ENCODE results near the gene CCN5. TPM values are rescaled to one million over a fixed set of nuclear protein-coding genes. Genes with fewer than 3 reads are reported as not detected.
"Not testable (repeated sequence)": the region's sequence is repeated elsewhere in the genome, so short reads cannot be mapped to it uniquely, and the experiment has no call there.

CCN5 gene
- 0.91 and 2.0 TPM in 2 replicates for polyA plus RNA-seq (2011; rRNA removed)
- polyA minus RNA-seq (2011; rRNA and poly(A)+ RNA removed), result 0.14 and 0.21 TPM in 2 replicates

- no peak for DNase-seq (ENCODE audit: low read depth)
- Histone ChIP-seq H3K27me3 (ENCODE audit: control insufficient read depth, insufficient read depth, low read length) (no peaks in the 10 kb centered on the region), H3K4me3 (ENCODE audit: low read depth, low read length) (no peak within 1 kb of the TSS), H3K36me3 (ENCODE audit: control insufficient read depth, insufficient read depth, low read length) (no peaks in the 10 kb centered on the region)
- ChIA-PET POLR2A (no interaction called here), CTCF (interaction anchor here (0.9 to 1.4 kb wide), 6 partner anchors 9 to 32 kb away, joined by 3 to 4 read pairs (median 3); no protein-coding TSS in a partner anchor)
- TF ChIP-seq CTCF (IDR thresholded peaks at IDR 0.05; ENCODE audit: insufficient read depth, low read depth, low read length), result no peak
These were observed at the start of gene CCN5 for GRCh38 chr20:44714701-44715498. Gene CCN5, plus strand, starts transcription at chr20:44715369. Its CDS starts 22 bp downstream, at chr20:44715391.

GRCh38 chr20:44666066-44666465 is 49.1 kb upstream of the CCN5 start:
- Histone ChIP-seq H3K27me3 (ENCODE audit: control insufficient read depth, insufficient read depth, low read length) (no peaks in the 10 kb centered on the region; the same call in 1 of the 2 replicates), H3K36me3 (ENCODE audit: control insufficient read depth, insufficient read depth, low read length) (no peaks in the 10 kb centered on the region), H3K4me3 (ENCODE audit: low read depth, low read length) (no peak overlapping the region)
- no peak for DNase-seq (ENCODE audit: low read depth)
- ChIA-PET CTCF (interaction anchor here (1.0 kb wide), 1 partner anchor 12 kb away, joined by 3 read pairs; no protein-coding TSS in a partner anchor), POLR2A (no interaction called here)
- TF ChIP-seq CTCF (IDR thresholded peaks at IDR 0.05; ENCODE audit: insufficient read depth, low read depth, low read length), result no peak

GRCh38 chr20:44670851-44671250 is 44.3 kb upstream of the CCN5 start:
- H3K36me3 ChIP-seq (ENCODE audit: control insufficient read depth, insufficient read depth, low read length); CTCF ChIA-PET; H3K27me3 ChIP-seq (ENCODE audit: control insufficient read depth, insufficient read depth, low read length); POLR2A ChIA-PET; DNase-seq (ENCODE audit: low read depth); H3K4me3 ChIP-seq (ENCODE audit: low read depth, low read length): not testable (repeated sequence)

- CTCF ChIA-PET, result interaction anchor here (0.7 to 1.9 kb wide), 3 partner anchors 9 to 13 kb away, joined by 4 to 5 read pairs (median 4); no protein-coding TSS in a partner anchor
- DNase-seq (ENCODE audit: low read depth); H3K4me3 ChIP-seq (ENCODE audit: low read depth, low read length); H3K36me3 ChIP-seq (ENCODE audit: control insufficient read depth, insufficient read depth, low read length); POLR2A ChIA-PET; H3K27me3 ChIP-seq (ENCODE audit: control insufficient read depth, insufficient read depth, low read length): not testable (repeated sequence)
These were observed 43.6 kb upstream of the CCN5 start for GRCh38 chr20:44671541-44671940.

- CTCF ChIA-PET, result interaction anchor here (0.7 to 1.9 kb wide), 4 partner anchors 9 to 60 kb away, joined by 4 to 5 read pairs (median 4); no protein-coding TSS in a partner anchor
These were observed 42.8 kb upstream of the CCN5 start for GRCh38 chr20:44672318-44672902.

GRCh38 chr20:44678242-44678641 is 36.9 kb upstream of the CCN5 start:
- Histone ChIP-seq H3K27me3 (ENCODE audit: control insufficient read depth, insufficient read depth, low read length) (no peaks in the 10 kb centered on the region), H3K36me3 (ENCODE audit: control insufficient read depth, insufficient read depth, low read length) (no peaks in the 10 kb centered on the region; the same call in 1 of the 2 replicates), H3K4me3 (ENCODE audit: low read depth, low read length) (no peak overlapping the region)
- no peak for DNase-seq (ENCODE audit: low read depth)
- POLR2A ChIA-PET, result no interaction called here
- CTCF ChIA-PET, result interaction anchor here (1.2 kb wide), 1 partner anchor 69 kb away, joined by 3 read pairs; no protein-coding TSS in a partner anchor
- no peak for TF ChIP-seq CTCF (IDR thresholded peaks at IDR 0.05; ENCODE audit: insufficient read depth, low read depth, low read length)

More at GRCh38 chr20:44672318-44672902, 42.8 kb upstream of the CCN5 start:
- H3K4me3 ChIP-seq (ENCODE audit: low read depth, low read length); POLR2A ChIA-PET; H3K27me3 ChIP-seq (ENCODE audit: control insufficient read depth, insufficient read depth, low read length); DNase-seq (ENCODE audit: low read depth); H3K36me3 ChIP-seq (ENCODE audit: control insufficient read depth, insufficient read depth, low read length): not testable (repeated sequence)
